HG02623 (cell line): ENCODE data around the gene VPS4A.

Experiments used
- ATAC-seq: cut with Tn5 transposase; IDR thresholded peaks from one replicate; pipeline ENCODE4 v1.9.1; 2021; ENCODE audit warnings: moderate library complexity; ENCODE audit not compliant: unreplicated experiment

VPS4A gene

GRCh38 chr16:69363281-69363717 is 52.1 kb downstream of the VPS4A start:
- ATAC-seq, result no peak

GRCh38 chr16:69364088-69364487 is 52.9 kb downstream of the VPS4A start:
- ATAC-seq, result no peak

- ATAC-seq, result no peak
Observed at GRCh38 chr16:69365901-69366300, 54.8 kb downstream of the VPS4A start.

- no peak for ATAC-seq
Observed at GRCh38 chr16:69366431-69366830, 55.3 kb downstream of the VPS4A start.

GRCh38 chr16:69367980-69368379 is 56.8 kb downstream of the VPS4A start:
- ATAC-seq, result no peak

- no peak for ATAC-seq
Observed at GRCh38 chr16:69368866-69369265, 57.7 kb downstream of the VPS4A start.

- ATAC-seq, result no peak
Observed at GRCh38 chr16:69371564-69371963, 60.4 kb downstream of the VPS4A start.

- ATAC-seq, result no peak
Observed at GRCh38 chr16:69373019-69373418, 61.9 kb downstream of the VPS4A start.
